GM23338 (cell line): ENCODE measurements around the gene KRT7. TPM values are rescaled to one million over a fixed set of nuclear protein-coding genes. Genes with fewer than 3 reads are reported as not detected.

Experiments
- ATAC-seq: fragments of 200-7000 bp; cut with Tn5 transposase; 3 replicates; pipeline ENCODE4 v1.9.1; 2020
- DNase-seq: peaks from one replicate; pipeline ENCODE4 v3.0.0-alpha.2; 2015; ENCODE audit warnings: low spot score
- H2AFZ ChIP-seq: fragments of 200-600 bp; sonication (generic); 2 replicates; pipeline ENCODE4 v1.8.0; 2016; ENCODE audit warnings: antibody characterized with exemption, mild to moderate bottlenecking, moderate library complexity
- H3F3A ChIP-seq: fragments of 200-600 bp; sonication (generic); replicated peaks from 2 replicates; pipeline ENCODE4 v1.8.0; 2017; ENCODE audit warnings: antibody characterized with exemption, mixed run types, low read depth
- H3K27ac ChIP-seq: fragments of 200-600 bp; sonication (generic); 2 replicates; pipeline ENCODE4 v1.6.1; 2016; ENCODE audit warnings: low read depth
- H3K27me3 ChIP-seq: fragments of 200-600 bp; sonication (generic); 2 replicates; pipeline ENCODE4 v1.8.0; 2016; ENCODE audit warnings: mild to moderate bottlenecking, mixed run types, moderate library complexity; ENCODE audit not compliant: insufficient read depth
- H3K36me3 ChIP-seq: fragments of 200-600 bp; sonication (generic); 2 replicates; pipeline ENCODE4 v1.8.0; 2016; ENCODE audit warnings: mild to moderate bottlenecking; ENCODE audit not compliant: insufficient read depth
- H3K4me1 ChIP-seq: fragments of 200-600 bp; sonication (generic); 2 replicates; pipeline ENCODE4 v1.8.0; 2016; ENCODE audit warnings: mild to moderate bottlenecking, moderate library complexity; ENCODE audit not compliant: insufficient read depth
- H3K4me2 ChIP-seq: fragments of 200-600 bp; sonication (generic); 2 replicates; pipeline ENCODE4 v1.7.1; 2017; ENCODE audit warnings: mixed run types
- H3K4me3 ChIP-seq: fragments of 200-600 bp; sonication (generic); 2 replicates; pipeline ENCODE4 v1.6.1; 2016; ENCODE audit warnings: mixed run types
- H3K79me2 ChIP-seq: fragments of 200-600 bp; sonication (generic); replicated peaks from 2 replicates; pipeline ENCODE4 v1.8.0; 2017; ENCODE audit warnings: mild to moderate bottlenecking; ENCODE audit not compliant: insufficient read depth
- H3K9me2 ChIP-seq: fragments of 200-600 bp; sonication (generic); 2 replicates; pipeline ENCODE4 v1.8.0; 2017; ENCODE audit not compliant: insufficient read depth
- H4K20me1 ChIP-seq: fragments of 200-600 bp; sonication (generic); replicated peaks from 2 replicates; pipeline ENCODE4 v1.8.0; 2017; ENCODE audit warnings: mild to moderate bottlenecking; ENCODE audit not compliant: insufficient read depth
- H3K27ac Mint-ChIP-seq: 2 replicates; pipeline ENCODE4 v1.8.0; 2020; ENCODE audit warnings: inconsistent platforms, mild to moderate bottlenecking, moderate library complexity, mixed read lengths
- H3K27me3 Mint-ChIP-seq: 3 replicates; pipeline ENCODE4 v1.8.0; 2022; ENCODE audit warnings: low read depth, mild to moderate bottlenecking, moderate library complexity, mixed read lengths, inconsistent platforms; ENCODE audit not compliant: insufficient read depth, poor library complexity
- H3K36me3 Mint-ChIP-seq: 3 replicates; pipeline ENCODE4 v1.8.0; 2021; ENCODE audit warnings: low read depth, mild to moderate bottlenecking, inconsistent platforms, moderate library complexity, mixed read lengths
- H3K4me1 Mint-ChIP-seq: 3 replicates; pipeline ENCODE4 v1.8.0; 2020; ENCODE audit warnings: mild to moderate bottlenecking, inconsistent platforms, mixed read lengths
- H3K4me3 Mint-ChIP-seq: 3 replicates; pipeline ENCODE4 v1.8.0; 2021; ENCODE audit warnings: moderate library complexity, mild to moderate bottlenecking, inconsistent platforms, mixed read lengths
- H3K9me3 Mint-ChIP-seq: 3 replicates; pipeline ENCODE4 v1.8.0; 2020; ENCODE audit warnings: moderate library complexity, mild to moderate bottlenecking, inconsistent platforms, mixed read lengths
- CREB1 ChIP-seq: fragments of 250-450 bp; sonication (Bioruptor Pico); IDR thresholded peaks from 2 replicates; pipeline ENCODE4 v1.5.0; 2020; ENCODE audit warnings: low read depth, mild to moderate bottlenecking, moderate library complexity
- CTCF ChIP-seq, 2 experiments: fragments of 200-600 bp in 1 of 2; sonication (generic) in 1 of 2; conservative IDR thresholded peaks; 2 replicates each; pipeline versions ENCODE4 v1.5.1 to v1.6.1; 2016 to 2017; ENCODE audit warnings: antibody characterized with exemption in 2 of 2, low read depth in 2 of 2, mild to moderate bottlenecking in 2 of 2, moderate library complexity in 1 of 2
- ETS1 ChIP-seq: IDR thresholded peaks from 2 replicates; pipeline ENCODE4 v1.6.1; 2016; ENCODE audit warnings: antibody characterized with exemption
- EZH2 ChIP-seq: fragments of 200-600 bp; sonication (generic); IDR thresholded peaks from one replicate; pipeline ENCODE4 v1.8.0; 2017; ENCODE audit warnings: antibody characterized with exemption, mild to moderate bottlenecking, low read depth; ENCODE audit not compliant: unreplicated experiment
- EZH2phosphoT487 ChIP-seq: fragments of 200-600 bp; sonication (generic); IDR thresholded peaks from one replicate; pipeline ENCODE4 v1.8.1; 2018; ENCODE audit warnings: antibody characterized with exemption; ENCODE audit not compliant: unreplicated experiment
- JUNB ChIP-seq: IDR thresholded peaks from one replicate; pipeline ENCODE4 v1.6.1; 2016; ENCODE audit warnings: antibody characterized with exemption; ENCODE audit not compliant: unreplicated experiment
- NANOG ChIP-seq: IDR thresholded peaks from 2 replicates; pipeline ENCODE4 v1.6.1; 2016; ENCODE audit warnings: antibody characterized with exemption, borderline replicate concordance
- REST ChIP-seq: IDR thresholded peaks from one replicate; pipeline ENCODE4 v1.6.1; 2018; ENCODE audit warnings: antibody characterized with exemption; ENCODE audit not compliant: unreplicated experiment
- STAT1 ChIP-seq: IDR thresholded peaks from one replicate; pipeline ENCODE4 v1.6.1; 2016; ENCODE audit warnings: antibody characterized with exemption; ENCODE audit not compliant: unreplicated experiment
- ZNF114 ChIP-seq: fragments of 250-450 bp; sonication (Bioruptor Pico); IDR thresholded peaks from 2 replicates; pipeline ENCODE4 v1.5.0; 2020; ENCODE audit warnings: mild to moderate bottlenecking, moderate library complexity
- ZNF331 ChIP-seq: fragments of 250-450 bp; sonication (Bioruptor Pico); IDR thresholded peaks from 2 replicates; pipeline ENCODE4 v1.5.0; 2020; ENCODE audit warnings: low read depth, mild to moderate bottlenecking, moderate library complexity
- polyA plus RNA-seq: library from polyadenylated mRNA; unstranded; fragments of >200 nt; fragmentation: Nextera tagmentation; extraction: Ambion mirVana; gene quantifications from 2 replicates; pipeline ENCODE4 v1.2.1, GENCODE V29; 2016
- total RNA-seq: library from RNA; depleted of rRNA; stranded (reverse); fragments of >200 nt; shearing (Covaris generic); gene quantifications from 2 replicates; pipeline ENCODE4 v1.2.3, GENCODE V29; 2014

The KRT7 gene
- total and polyA plus RNA-seq, 2 experiments from 2014 or later = 6.5 to 9.4 TPM

GRCh38 chr12:52291267-52291935, 58.4 kb downstream of the KRT7 start, which contains the start of gene KRT81:
TSS of gene KRT81 (minus strand) at chr12:52291534. CDS start at chr12:52291465, 69 bp downstream.
- H3K4me3 Mint-ChIP-seq = no peak within 1 kb of the TSS
- ATAC-seq = peak; percentile 55
- no peaks in the 10 kb centered on the region for H3F3A ChIP-seq
- H3K27ac Mint-ChIP-seq = peak within 1 kb of the TSS; percentile 26; the same call in 1 of the 2 replicates
- H3K27me3 ChIP-seq = no peaks in the 10 kb centered on the region
- H3K4me1 ChIP-seq = no peaks in the 10 kb centered on the region
- no peaks in the 10 kb centered on the region for H4K20me1 ChIP-seq
- 0 out of 4 replicates have a peak, but pooled peaks of 1 of the 2 experiments have one; percentile 2 for TF ChIP-seq CTCF (conservative IDR thresholded peaks at IDR 0.05; ENCODE audit: low read depth in 2 of 2)
- TF ChIP-seq NANOG = no peak
- no peaks in the 10 kb centered on the region for H3K9me2 ChIP-seq
- H3K27me3 Mint-ChIP-seq = peaks cover 2% of the 10 kb centered on the region
- H3K9me3 Mint-ChIP-seq = no peaks in the 10 kb centered on the region
- no peaks in the 10 kb centered on the region for H3K79me2 ChIP-seq
- H2AFZ ChIP-seq = peak within 1 kb of the TSS; percentile 89
- no peaks in the 10 kb centered on the region for H3K36me3 Mint-ChIP-seq
- no peak within 1 kb of the TSS for H3K4me2 ChIP-seq
- no peak within 1 kb of the TSS for H3K27ac ChIP-seq
- H3K4me3 ChIP-seq = no peak within 1 kb of the TSS
- peaks cover 7% of the 10 kb centered on the region; the same call in 2 of the 3 replicates for H3K4me1 Mint-ChIP-seq
- H3K36me3 ChIP-seq = no peaks in the 10 kb centered on the region
- peak; percentile 37 for DNase-seq

- Histone ChIP-seq H3K36me3 (no peaks in the 10 kb centered on the region), H3K4me3 (no peak overlapping the region), H3K4me2 (no peak overlapping the region), H3K9me2 (no peaks in the 10 kb centered on the region), H3K27me3 (no peaks in the 10 kb centered on the region), H4K20me1 (no peaks in the 10 kb centered on the region), H3K4me1 (no peaks in the 10 kb centered on the region), H3K79me2 (no peaks in the 10 kb centered on the region), H2AFZ (no peak overlapping the region), H3F3A (no peaks in the 10 kb centered on the region), H3K27ac (no peak overlapping the region)
- no peak for DNase-seq
- no peaks in the 10 kb centered on the region for H3K9me3 Mint-ChIP-seq
- no peaks in the 10 kb centered on the region for H3K36me3 Mint-ChIP-seq
- ATAC-seq = no peak
- no peak overlapping the region for H3K4me3 Mint-ChIP-seq
- no peak overlapping the region for H3K27ac Mint-ChIP-seq
- H3K27me3 Mint-ChIP-seq = peaks cover 4% of the 10 kb centered on the region
- H3K4me1 Mint-ChIP-seq = peaks cover 4% of the 10 kb centered on the region; the same call in 1 of the 3 replicates
- no peak for TF ChIP-seq EZH2phosphoT487
- no peak for TF ChIP-seq EZH2
- TF ChIP-seq ZNF331 (CRISPR knock-in tag) = no peak
- no peak for TF ChIP-seq ZNF114 (CRISPR knock-in tag)
- TF ChIP-seq JUNB = no peak
- no peak for TF ChIP-seq REST
- TF ChIP-seq STAT1 = no peak
- no peak for TF ChIP-seq NANOG
- no peak for TF ChIP-seq ETS1
- TF ChIP-seq CREB1 (CRISPR knock-in tag) = no peak
- TF ChIP-seq CTCF (conservative IDR thresholded peaks at IDR 0.05; ENCODE audit: low read depth in 2 of 2) = no peak
Observed at GRCh38 chr12:52293926-52294325, 60.9 kb downstream of the KRT7 start.
